ENCODE results near the gene ZCCHC17. TPM values are rescaled to one million over a fixed set of nuclear protein-coding genes. Genes with fewer than 3 reads are reported as not detected.

The ZCCHC17 gene
- total RNA-seq, 1 experiment from 2014 or later: 42.0 TPM

DNA sequence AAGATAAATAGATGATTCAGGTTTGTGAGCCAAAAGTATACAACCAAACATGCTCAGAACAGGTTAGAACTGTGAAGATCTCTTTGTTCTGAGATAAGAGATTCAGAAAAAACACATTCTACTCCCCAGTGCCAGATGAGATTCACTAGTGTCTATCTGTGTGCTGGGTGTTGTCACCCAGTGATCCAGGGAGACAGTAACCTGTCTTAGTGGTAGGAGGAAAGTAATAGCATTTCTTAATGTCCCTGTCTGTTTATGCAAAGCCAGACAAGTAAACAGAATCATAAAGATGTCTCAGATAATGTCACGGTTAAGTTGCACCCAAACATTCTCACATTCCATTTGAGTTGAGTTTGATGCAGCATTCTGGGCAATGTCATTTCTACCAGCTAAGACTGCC is 38.3 kb upstream of the ZCCHC17 start:
- ATAC-seq: no peak
- ChIA-PET POLR2A (no interaction called here), CTCF (interaction anchor here (1.2 kb wide), 1 partner anchor 74 kb away, joined by 3 read pairs; no protein-coding TSS in a partner anchor)
- H3K27ac Mint-ChIP-seq: no peak overlapping the region
- no peak overlapping the region for H3K4me3 Mint-ChIP-seq
- H3K9me3 Mint-ChIP-seq: no peaks in the 10 kb centered on the region
- DNase-seq (ENCODE audit: low spot score): no peak
- peaks cover 17% of the 10 kb centered on the region for H3K4me1 Mint-ChIP-seq
- H3K36me3 Mint-ChIP-seq: peaks cover 41% of the 10 kb centered on the region
- no peaks in the 10 kb centered on the region for H3K27me3 Mint-ChIP-seq (ENCODE audit: low read depth)
- TF ChIP-seq CREB1 (CRISPR knock-in tag; IDR thresholded peaks at IDR 0.05) (no peak), PRRX2 (CRISPR knock-in tag; IDR thresholded peaks at IDR 0.05) (no peak), TEAD4 (CRISPR knock-in tag; IDR thresholded peaks at IDR 0.05) (no peak)
- TF ChIP-seq, protein P1, sequence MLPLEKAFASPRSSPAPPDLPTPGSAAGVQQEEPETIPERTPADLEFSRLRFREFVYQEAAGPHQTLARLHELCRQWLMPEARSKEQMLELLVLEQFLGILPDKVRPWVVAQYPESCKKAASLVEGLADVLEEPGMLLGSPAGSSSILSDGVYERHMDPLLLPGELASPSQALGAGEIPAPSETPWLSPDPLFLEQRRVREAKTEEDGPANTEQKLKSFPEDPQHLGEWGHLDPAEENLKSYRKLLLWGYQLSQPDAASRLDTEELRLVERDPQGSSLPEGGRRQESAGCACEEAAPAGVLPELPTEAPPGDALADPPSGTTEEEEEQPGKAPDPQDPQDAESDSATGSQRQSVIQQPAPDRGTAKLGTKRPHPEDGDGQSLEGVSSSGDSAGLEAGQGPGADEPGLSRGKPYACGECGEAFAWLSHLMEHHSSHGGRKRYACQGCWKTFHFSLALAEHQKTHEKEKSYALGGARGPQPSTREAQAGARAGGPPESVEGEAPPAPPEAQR (CRISPR knock-in tag; IDR thresholded peaks at IDR 0.05): no peak

DNA sequence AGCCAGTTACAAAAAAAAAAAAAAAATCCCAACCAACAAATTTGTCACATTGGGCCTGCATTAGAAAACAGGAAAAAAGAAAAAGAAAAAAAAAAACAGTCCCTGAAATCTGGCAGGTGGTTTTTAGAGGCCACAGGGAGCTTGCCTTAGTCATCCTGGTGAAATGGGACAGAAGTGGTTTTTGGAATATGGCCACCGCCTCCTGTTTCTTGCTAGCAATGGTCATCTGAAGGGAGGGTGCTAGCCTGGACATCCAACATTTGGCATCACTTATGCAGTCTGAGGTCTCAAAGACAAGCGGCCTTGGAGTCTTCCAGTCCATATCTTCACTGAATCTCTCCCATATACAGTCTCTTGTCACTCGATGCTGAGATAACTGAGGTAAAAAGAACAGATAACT is 37.1 kb upstream of the ZCCHC17 start:
- no peak overlapping the region for H3K27ac Mint-ChIP-seq
- H3K9me3 Mint-ChIP-seq: no peaks in the 10 kb centered on the region
- peaks cover 51% of the 10 kb centered on the region for H3K36me3 Mint-ChIP-seq
- POLR2A ChIA-PET: no interaction called here
- H3K4me1 Mint-ChIP-seq: peaks cover 17% of the 10 kb centered on the region
- TF ChIP-seq, protein P2, sequence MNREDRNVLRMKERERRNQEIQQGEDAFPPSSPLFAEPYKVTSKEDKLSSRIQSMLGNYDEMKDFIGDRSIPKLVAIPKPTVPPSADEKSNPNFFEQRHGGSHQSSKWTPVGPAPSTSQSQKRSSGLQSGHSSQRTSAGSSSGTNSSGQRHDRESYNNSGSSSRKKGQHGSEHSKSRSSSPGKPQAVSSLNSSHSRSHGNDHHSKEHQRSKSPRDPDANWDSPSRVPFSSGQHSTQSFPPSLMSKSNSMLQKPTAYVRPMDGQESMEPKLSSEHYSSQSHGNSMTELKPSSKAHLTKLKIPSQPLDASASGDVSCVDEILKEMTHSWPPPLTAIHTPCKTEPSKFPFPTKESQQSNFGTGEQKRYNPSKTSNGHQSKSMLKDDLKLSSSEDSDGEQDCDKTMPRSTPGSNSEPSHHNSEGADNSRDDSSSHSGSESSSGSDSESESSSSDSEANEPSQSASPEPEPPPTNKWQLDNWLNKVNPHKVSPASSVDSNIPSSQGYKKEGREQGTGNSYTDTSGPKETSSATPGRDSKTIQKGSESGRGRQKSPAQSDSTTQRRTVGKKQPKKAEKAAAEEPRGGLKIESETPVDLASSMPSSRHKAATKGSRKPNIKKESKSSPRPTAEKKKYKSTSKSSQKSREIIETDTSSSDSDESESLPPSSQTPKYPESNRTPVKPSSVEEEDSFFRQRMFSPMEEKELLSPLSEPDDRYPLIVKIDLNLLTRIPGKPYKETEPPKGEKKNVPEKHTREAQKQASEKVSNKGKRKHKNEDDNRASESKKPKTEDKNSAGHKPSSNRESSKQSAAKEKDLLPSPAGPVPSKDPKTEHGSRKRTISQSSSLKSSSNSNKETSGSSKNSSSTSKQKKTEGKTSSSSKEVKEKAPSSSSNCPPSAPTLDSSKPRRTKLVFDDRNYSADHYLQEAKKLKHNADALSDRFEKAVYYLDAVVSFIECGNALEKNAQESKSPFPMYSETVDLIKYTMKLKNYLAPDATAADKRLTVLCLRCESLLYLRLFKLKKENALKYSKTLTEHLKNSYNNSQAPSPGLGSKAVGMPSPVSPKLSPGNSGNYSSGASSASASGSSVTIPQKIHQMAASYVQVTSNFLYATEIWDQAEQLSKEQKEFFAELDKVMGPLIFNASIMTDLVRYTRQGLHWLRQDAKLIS (CRISPR knock-in tag; IDR thresholded peaks at IDR 0.05; ENCODE audit: borderline replicate concordance): no peak
- TF ChIP-seq, protein P3, sequence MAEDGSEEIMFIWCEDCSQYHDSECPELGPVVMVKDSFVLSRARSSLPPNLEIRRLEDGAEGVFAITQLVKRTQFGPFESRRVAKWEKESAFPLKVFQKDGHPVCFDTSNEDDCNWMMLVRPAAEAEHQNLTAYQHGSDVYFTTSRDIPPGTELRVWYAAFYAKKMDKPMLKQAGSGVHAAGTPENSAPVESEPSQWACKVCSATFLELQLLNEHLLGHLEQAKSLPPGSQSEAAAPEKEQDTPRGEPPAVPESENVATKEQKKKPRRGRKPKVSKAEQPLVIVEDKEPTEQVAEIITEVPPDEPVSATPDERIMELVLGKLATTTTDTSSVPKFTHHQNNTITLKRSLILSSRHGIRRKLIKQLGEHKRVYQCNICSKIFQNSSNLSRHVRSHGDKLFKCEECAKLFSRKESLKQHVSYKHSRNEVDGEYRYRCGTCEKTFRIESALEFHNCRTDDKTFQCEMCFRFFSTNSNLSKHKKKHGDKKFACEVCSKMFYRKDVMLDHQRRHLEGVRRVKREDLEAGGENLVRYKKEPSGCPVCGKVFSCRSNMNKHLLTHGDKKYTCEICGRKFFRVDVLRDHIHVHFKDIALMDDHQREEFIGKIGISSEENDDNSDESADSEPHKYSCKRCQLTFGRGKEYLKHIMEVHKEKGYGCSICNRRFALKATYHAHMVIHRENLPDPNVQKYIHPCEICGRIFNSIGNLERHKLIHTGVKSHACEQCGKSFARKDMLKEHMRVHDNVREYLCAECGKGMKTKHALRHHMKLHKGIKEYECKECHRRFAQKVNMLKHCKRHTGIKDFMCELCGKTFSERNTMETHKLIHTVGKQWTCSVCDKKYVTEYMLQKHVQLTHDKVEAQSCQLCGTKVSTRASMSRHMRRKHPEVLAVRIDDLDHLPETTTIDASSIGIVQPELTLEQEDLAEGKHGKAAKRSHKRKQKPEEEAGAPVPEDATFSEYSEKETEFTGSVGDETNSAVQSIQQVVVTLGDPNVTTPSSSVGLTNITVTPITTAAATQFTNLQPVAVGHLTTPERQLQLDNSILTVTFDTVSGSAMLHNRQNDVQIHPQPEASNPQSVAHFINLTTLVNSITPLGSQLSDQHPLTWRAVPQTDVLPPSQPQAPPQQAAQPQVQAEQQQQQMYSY (CRISPR knock-in tag; IDR thresholded peaks at IDR 0.05): no peak
- TF ChIP-seq, protein P4, sequence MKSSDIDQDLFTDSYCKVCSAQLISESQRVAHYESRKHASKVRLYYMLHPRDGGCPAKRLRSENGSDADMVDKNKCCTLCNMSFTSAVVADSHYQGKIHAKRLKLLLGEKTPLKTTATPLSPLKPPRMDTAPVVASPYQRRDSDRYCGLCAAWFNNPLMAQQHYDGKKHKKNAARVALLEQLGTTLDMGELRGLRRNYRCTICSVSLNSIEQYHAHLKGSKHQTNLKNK (CRISPR knock-in tag; IDR thresholded peaks at IDR 0.05): no peak
- TF ChIP-seq NFATC4 (CRISPR knock-in tag; IDR thresholded peaks at IDR 0.05) (no peak), TCF7 (CRISPR knock-in tag; IDR thresholded peaks at IDR 0.05; ENCODE audit: low read depth) (no peak), ESRRA (CRISPR knock-in tag; IDR thresholded peaks at IDR 0.05; ENCODE audit: borderline replicate concordance) (no peak), MXD4 (CRISPR knock-in tag; IDR thresholded peaks at IDR 0.05; ENCODE audit: borderline replicate concordance) (no peak), PRRX2 (CRISPR knock-in tag; IDR thresholded peaks at IDR 0.05) (no peak)
- TF ChIP-seq, protein P5, sequence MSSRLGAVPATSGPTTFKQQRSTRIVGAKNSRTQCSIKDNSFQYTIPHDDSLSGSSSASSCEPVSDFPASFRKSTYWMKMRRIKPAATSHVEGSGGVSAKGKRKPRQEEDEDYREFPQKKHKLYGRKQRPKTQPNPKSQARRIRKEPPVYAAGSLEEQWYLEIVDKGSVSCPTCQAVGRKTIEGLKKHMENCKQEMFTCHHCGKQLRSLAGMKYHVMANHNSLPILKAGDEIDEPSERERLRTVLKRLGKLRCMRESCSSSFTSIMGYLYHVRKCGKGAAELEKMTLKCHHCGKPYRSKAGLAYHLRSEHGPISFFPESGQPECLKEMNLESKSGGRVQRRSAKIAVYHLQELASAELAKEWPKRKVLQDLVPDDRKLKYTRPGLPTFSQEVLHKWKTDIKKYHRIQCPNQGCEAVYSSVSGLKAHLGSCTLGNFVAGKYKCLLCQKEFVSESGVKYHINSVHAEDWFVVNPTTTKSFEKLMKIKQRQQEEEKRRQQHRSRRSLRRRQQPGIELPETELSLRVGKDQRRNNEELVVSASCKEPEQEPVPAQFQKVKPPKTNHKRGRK (CRISPR knock-in tag; IDR thresholded peaks at IDR 0.05; ENCODE audit: borderline replicate concordance): no peak
- CTCF ChIA-PET: no interaction called here
- ATAC-seq: no peak
- DNase-seq (ENCODE audit: low spot score): no peak
- no peak overlapping the region for H3K4me3 Mint-ChIP-seq
- H3K27me3 Mint-ChIP-seq (ENCODE audit: low read depth): no peaks in the 10 kb centered on the region

All from WTC11 (cell line).